Pulmonary artery endothelial cell (primary cell): ENCODE data around the gene FAM47E. TPM values are rescaled to one million over a fixed set of nuclear protein-coding genes. Genes with fewer than 3 reads are reported as not detected.

Experiments
- total RNA-seq: library from RNA; depleted of rRNA; stranded (reverse); fragments of >200 nt; gene quantifications from 2 replicates; pipeline ENCODE4 v1.2.3, GENCODE V29; 2014

FAM47E gene
- total RNA-seq, 1 donor from 2014 or later, result 0.33 TPM

Other genes starting within 250 kb of the FAM47E start
- not detected in 2 replicates for gene CXCL9, start 244.2 kb upstream of the FAM47E start, total RNA-seq
- 0.28 and 0.33 TPM in 2 replicates for gene CXCL10, start 228.2 kb upstream of the FAM47E start, total RNA-seq
- 1.9 and 2.6 TPM in 2 replicates for gene CXCL11, start 215.7 kb upstream of the FAM47E start, total RNA-seq
- 0.07 TPM in 1 of 2 replicates, not detected in the other for gene ART3, start 177.0 kb upstream of the FAM47E start, total RNA-seq
- 61.2 and 72.6 TPM in 2 replicates for gene NUP54, start 103.3 kb upstream of the FAM47E start, total RNA-seq
- gene SCARB2, start 37.9 kb upstream of the FAM47E start, total RNA-seq, result 171 and 193 TPM in 2 replicates
- 2.6 TPM in 2 replicates for gene STBD1, start 55.0 kb downstream of the FAM47E start, total RNA-seq
- not detected in 2 replicates for gene CCDC158, start 169.4 kb downstream of the FAM47E start, total RNA-seq
- gene SHROOM3, start 183.5 kb downstream of the FAM47E start, total RNA-seq, result 3.3 and 8.1 TPM in 2 replicates